Stomach (tissue), 9 donors: Measurements from ENCODE around the gene RPS6KA1. TPM values are rescaled to one million over a fixed set of nuclear protein-coding genes. Genes with fewer than 3 reads are reported as not detected.

Experiments
- DNase-seq, 2 donors: peaks; one replicate each; pipeline versions ENCODE4 v3.0.0 to v3.0.0-alpha.2; 2013 to 2019
- H3K27ac ChIP-seq, 5 donors: fragments of 200-600 bp in 4 of 5; sonication (generic) in 4 of 5; one replicate each; pipeline ENCODE4 v1.5.1; 2013 to 2019; ENCODE audit warnings: mild to moderate bottlenecking in 1 of 5, moderate library complexity in 1 of 5
- H3K27me3 ChIP-seq, 3 donors: fragments of 200-600 bp; sonication (generic); one replicate each; pipeline ENCODE4 v1.5.1; 2017 to 2019; ENCODE audit warnings: mixed run types in 1 of 3
- H3K36me3 ChIP-seq, 4 donors: fragments of 200-600 bp; sonication (generic); 1 replicate in 3 of 4; 2 replicates in 1 of 4; pipeline ENCODE4 v1.5.1; 2016 to 2019
- H3K4me1 ChIP-seq, 4 donors: fragments of 200-600 bp; sonication (generic); one replicate each; pipeline ENCODE4 v1.5.1; 2016 to 2019
- H3K4me3 ChIP-seq, 4 donors: fragments of 200-600 bp; sonication (generic) in 3 of 4; one replicate each; pipeline ENCODE4 v1.5.1; 2016 to 2019; ENCODE audit warnings: mild to moderate bottlenecking in 1 of 4
- H3K9me3 ChIP-seq, 4 donors: fragments of 200-600 bp; sonication (generic); one replicate each; pipeline ENCODE4 v1.5.1; 2016 to 2019
- CTCF ChIP-seq, 7 experiments: fragments of 450-650 bp in 4 of 7; fragments of 200-600 bp in 3 of 7; sonication (generic) in 3 of 7; IDR thresholded peaks; one replicate each; pipeline ENCODE4 v1.5.1; 2016 to 2019; ENCODE audit warnings: antibody characterized with exemption in 7 of 7, control low read depth in 2 of 7, mild to moderate bottlenecking in 1 of 7
- EP300 ChIP-seq: sonication (generic); formaldehyde crosslinking; IDR thresholded peaks from one replicate; pipeline ENCODE4 v1.6.1; 2017; ENCODE audit warnings: antibody characterized with exemption
- POLR2A ChIP-seq, 4 donors: fragments of 450-650 bp; IDR thresholded peaks; one replicate each; pipeline ENCODE4 v1.6.1; 2016; ENCODE audit warnings: antibody characterized with exemption in 4 of 4, control low read depth in 2 of 4, mild to moderate bottlenecking in 1 of 4, moderate library complexity in 1 of 4
- POLR2AphosphoS5 ChIP-seq, 3 donors: sonication (generic); formaldehyde crosslinking; IDR thresholded peaks; one replicate each; pipeline ENCODE4 v1.6.1; 2016; ENCODE audit warnings: antibody characterized with exemption in 3 of 3
- WGBS, 5 donors: extraction: QIAGEN DNeasy Blood & Tissue Kit in 3 of 5; methylation state at CpG; one replicate each; pipeline versions ENCODE4 v1.1.5 to v1.1.7; 2013 to 2018; 5-methylcytosine and 5-hydroxymethylcytosine counted together
- intact Hi-C: fragments of 100-400 bp; cut with DNase I; formaldehyde crosslinking; loops from one replicate; pipeline ENCODE4 v1.15.1; 2023; ENCODE audit warnings: low total_unique reads
- polyA plus RNA-seq, 3 donors: library from polyadenylated mRNA; stranded (reverse); fragments of 200-250 nt; gene quantifications; one replicate each; pipeline ENCODE4 v1.2.3, GENCODE V29; 2013
- total RNA-seq, 5 donors: library from RNA; depleted of rRNA; stranded (reverse); fragments of >200 nt; gene quantifications; one replicate each; pipeline versions ENCODE4 v1.1.0 to v1.2.3, GENCODE V29; 2014 to 2016
- donor health status: healthy with polysubstance abuse.
- donor health status: Bipolar disorder and iron deficiency.
- donor health status: healthy.

Gene RPS6KA1
- total and polyA plus RNA-seq, 8 donors, result 15.2 to 769 (median 34.9) TPM

- WGBS, 5 donors, result 75 to 89% (median 78%) methylated on average over 4 of the region's 4 CpGs
- no peak overlapping the region for H3K4me3 ChIP-seq
- H3K27ac ChIP-seq, result no peak overlapping the region
- peaks cover 0 to 11% (median 0%) of the 10 kb centered on the region in 4 donors for H3K4me1 ChIP-seq
- DNase-seq, result no peak
- no peak for TF ChIP-seq POLR2AphosphoS5 (IDR thresholded peaks at IDR 0.05)
- H3K27me3 ChIP-seq, result no peaks in the 10 kb centered on the region
- H3K9me3 ChIP-seq, result no peaks in the 10 kb centered on the region
- peaks cover 9 to 91% (median 84%) of the 10 kb centered on the region in 4 donors for H3K36me3 ChIP-seq
- intact Hi-C loops, result no loop called here
Measured at GRCh38 chr1:26570287-26570686, 40.7 kb downstream of the RPS6KA1 start.

GRCh38 chr1:26571381-26571780 lies 41.8 kb downstream of the RPS6KA1 start:
- H3K27me3 ChIP-seq, result no peaks in the 10 kb centered on the region
- peaks cover 0 to 11% (median 0%) of the 10 kb centered on the region in 4 donors for H3K4me1 ChIP-seq
- DNase-seq, result no peak
- H3K36me3 ChIP-seq, result peaks cover 9 to 89% (median 83%) of the 10 kb centered on the region in 4 donors
- intact Hi-C loops, result no loop called here
- WGBS, 5 donors, result 88 to 95% (median 91%) methylated on average over 8 of the region's 8 CpGs
- no peak overlapping the region for H3K4me3 ChIP-seq
- no peak overlapping the region for H3K27ac ChIP-seq
- TF ChIP-seq EP300 (no peak), POLR2A (IDR thresholded peaks at IDR 0.05) (no peak), POLR2AphosphoS5 (IDR thresholded peaks at IDR 0.05) (no peak), CTCF (IDR thresholded peaks at IDR 0.05) (no peak)
- no peaks in the 10 kb centered on the region for H3K9me3 ChIP-seq

GRCh38 chr1:26574018-26574417 lies 44.5 kb downstream of the RPS6KA1 start:
- Histone ChIP-seq H3K27me3 (no peaks in the 10 kb centered on the region), H3K27ac (no peak overlapping the region), H3K4me3 (no peak overlapping the region), H3K4me1 (peaks cover 0 to 11% (median 0%) of the 10 kb centered on the region in 4 donors), H3K9me3 (no peaks in the 10 kb centered on the region), H3K36me3 (peaks cover 9 to 67% (median 62%) of the 10 kb centered on the region in 4 donors)
- 85 to 93% (median 91%) methylated on average over 9 to 13 of the region's 13 CpGs for WGBS, 5 donors
- intact Hi-C loops, result no loop called here
- TF ChIP-seq POLR2A (IDR thresholded peaks at IDR 0.05) (no peak), EP300 (no peak), CTCF (IDR thresholded peaks at IDR 0.05) (no peak), POLR2AphosphoS5 (IDR thresholded peaks at IDR 0.05) (no peak)
- DNase-seq, result no peak

- Histone ChIP-seq H3K9me3 (no peaks in the 10 kb centered on the region), H3K27ac (no peak overlapping the region), H3K4me1 (peaks cover 0 to 11% (median 0%) of the 10 kb centered on the region in 4 donors), H3K4me3 (no peak overlapping the region), H3K27me3 (no peaks in the 10 kb centered on the region), H3K36me3 (peaks cover 9 to 59% (median 54%) of the 10 kb centered on the region in 4 donors)
- intact Hi-C loops, result no loop called here
- TF ChIP-seq EP300 (no peak), POLR2AphosphoS5 (IDR thresholded peaks at IDR 0.05) (no peak), CTCF (IDR thresholded peaks at IDR 0.05) (no peak), POLR2A (IDR thresholded peaks at IDR 0.05) (no peak)
- WGBS, 5 donors, result 47 to 65% (median 51%) methylated on average over 6 of the region's 6 CpGs
- DNase-seq, result no peak
Measured at GRCh38 chr1:26574719-26575251, 45.2 kb downstream of the RPS6KA1 start.

GRCh38 chr1:26575348-26575747 lies 45.8 kb downstream of the RPS6KA1 start:
- Histone ChIP-seq H3K4me1 (peaks cover 0 to 11% (median 0%) of the 10 kb centered on the region in 4 donors), H3K27me3 (no peaks in the 10 kb centered on the region), H3K36me3 (peaks cover 9 to 53% (median 48%) of the 10 kb centered on the region in 4 donors), H3K9me3 (no peaks in the 10 kb centered on the region), H3K27ac (no peak overlapping the region), H3K4me3 (no peak overlapping the region)
- TF ChIP-seq POLR2AphosphoS5 (IDR thresholded peaks at IDR 0.05) (no peak), EP300 (no peak), CTCF (IDR thresholded peaks at IDR 0.05) (no peak), POLR2A (IDR thresholded peaks at IDR 0.05) (no peak)
- DNase-seq, result no peak
- 82 to 93% (median 87%) methylated on average over 3 of the region's 3 CpGs for WGBS, 5 donors
- intact Hi-C loops, result no loop called here
